ENCODE measurements around the gene CYP4V2.

CYP4V2 gene

GRCh38 chr4:186191200-186192065 lies at the start of gene CYP4V2:
Gene CYP4V2, plus strand, starts transcription at chr4:186191567. Its CDS starts 257 bp downstream, at chr4:186191824.
- in situ Hi-C loops (cut with MboI; ENCODE audit: low sequenced_read_pairs), result no loop called here

- in situ Hi-C loops (cut with MboI; ENCODE audit: low sequenced_read_pairs), result no loop called here
Observed at GRCh38 chr4:186144198-186144945, 47.0 kb upstream of the CYP4V2 start.

- in situ Hi-C loops (cut with MboI; ENCODE audit: low sequenced_read_pairs), result no loop called here
Observed at GRCh38 chr4:186144946-186145569, 46.3 kb upstream of the CYP4V2 start.

GRCh38 chr4:186146458-186146857 lies 44.9 kb upstream of the CYP4V2 start:
- in situ Hi-C loops (cut with MboI; ENCODE audit: low sequenced_read_pairs), result no loop called here

- in situ Hi-C loops (cut with MboI; ENCODE audit: low sequenced_read_pairs), result no loop called here
Observed at GRCh38 chr4:186148336-186148975, 42.9 kb upstream of the CYP4V2 start.

- in situ Hi-C loops (cut with MboI; ENCODE audit: low sequenced_read_pairs), result no loop called here
Observed at GRCh38 chr4:186149872-186150271, 41.5 kb upstream of the CYP4V2 start.

GRCh38 chr4:186150926-186151325 lies 40.4 kb upstream of the CYP4V2 start:
- in situ Hi-C loops (cut with MboI; ENCODE audit: low sequenced_read_pairs), result no loop called here

- in situ Hi-C loops (cut with MboI; ENCODE audit: low sequenced_read_pairs), result no loop called here
Observed at GRCh38 chr4:186151499-186151898, 39.9 kb upstream of the CYP4V2 start.

GRCh38 chr4:186158021-186158813 lies 33.1 kb upstream of the CYP4V2 start:
- in situ Hi-C loops (cut with MboI; ENCODE audit: low sequenced_read_pairs), result no loop called here

- in situ Hi-C loops (cut with MboI; ENCODE audit: low sequenced_read_pairs), result no loop called here
Observed at GRCh38 chr4:186158966-186159365, 32.4 kb upstream of the CYP4V2 start.

GRCh38 chr4:186159613-186160012 lies 31.8 kb upstream of the CYP4V2 start:
- in situ Hi-C loops (cut with MboI; ENCODE audit: low sequenced_read_pairs), result no loop called here

GRCh38 chr4:186161138-186161537 lies 30.2 kb upstream of the CYP4V2 start:
- in situ Hi-C loops (cut with MboI; ENCODE audit: low sequenced_read_pairs), result no loop called here

- in situ Hi-C loops (cut with MboI; ENCODE audit: low sequenced_read_pairs), result no loop called here
Observed at GRCh38 chr4:186166852-186167512, 24.4 kb upstream of the CYP4V2 start.

GRCh38 chr4:186167605-186168004 lies 23.8 kb upstream of the CYP4V2 start:
- in situ Hi-C loops (cut with MboI; ENCODE audit: low sequenced_read_pairs), result no loop called here

- in situ Hi-C loops (cut with MboI; ENCODE audit: low sequenced_read_pairs), result no loop called here
Observed at GRCh38 chr4:186168750-186169149, 22.6 kb upstream of the CYP4V2 start.

- in situ Hi-C loops (cut with MboI; ENCODE audit: low sequenced_read_pairs), result no loop called here
Observed at GRCh38 chr4:186169333-186169944, 21.9 kb upstream of the CYP4V2 start.

GRCh38 chr4:186169945-186170802 lies 21.2 kb upstream of the CYP4V2 start:
- in situ Hi-C loops (cut with MboI; ENCODE audit: low sequenced_read_pairs), result no loop called here

- in situ Hi-C loops (cut with MboI; ENCODE audit: low sequenced_read_pairs), result no loop called here
Observed at GRCh38 chr4:186170966-186171365, 20.4 kb upstream of the CYP4V2 start.
